Measurements from ENCODE around the gene MAP9.
"Not testable (repeated sequence)": the region's sequence is repeated elsewhere in the genome, so short reads cannot be mapped to it uniquely, and the experiment has no call there.

Gene MAP9

GRCh38 chr4:155371432-155372043, 5.2 kb downstream of the MAP9 start:
- peak; percentile 55 for DNase-seq
- in situ Hi-C loops (cut with MboI; ENCODE audit: low pct_unique_long_range_greater_than_20kb, low sequenced_read_pairs), result no loop called here

- no peak for DNase-seq
- in situ Hi-C loops (cut with MboI; ENCODE audit: low pct_unique_long_range_greater_than_20kb, low sequenced_read_pairs), result no loop called here
Measured at GRCh38 chr4:155367608-155368007, 9.2 kb downstream of the MAP9 start.

GRCh38 chr4:155353923-155354540, 22.7 kb downstream of the MAP9 start:
- peak; percentile 59 for DNase-seq
- in situ Hi-C loops (cut with MboI; ENCODE audit: low pct_unique_long_range_greater_than_20kb, low sequenced_read_pairs), result no loop called here

- in situ Hi-C loops (cut with MboI; ENCODE audit: low pct_unique_long_range_greater_than_20kb, low sequenced_read_pairs), result no loop called here
Measured at GRCh38 chr4:155342142-155342541, 34.6 kb downstream of the MAP9 start.

GRCh38 chr4:155339999-155340398, 36.8 kb downstream of the MAP9 start:
- in situ Hi-C loops (cut with MboI; ENCODE audit: low pct_unique_long_range_greater_than_20kb, low sequenced_read_pairs), result no loop called here
- no peak for DNase-seq

More at GRCh38 chr4:155342142-155342541, 34.6 kb downstream of the MAP9 start:
- no peak for DNase-seq

- DNase-seq, result no peak
- in situ Hi-C loops (cut with MboI; ENCODE audit: low pct_unique_long_range_greater_than_20kb, low sequenced_read_pairs), result no loop called here
Measured at GRCh38 chr4:155339588-155339987, 37.2 kb downstream of the MAP9 start.

GRCh38 chr4:155338196-155338595, 38.6 kb downstream of the MAP9 start:
- in situ Hi-C loops (cut with MboI; ENCODE audit: low pct_unique_long_range_greater_than_20kb, low sequenced_read_pairs), result no loop called here
- DNase-seq, result no peak

- DNase-seq, result no peak
- in situ Hi-C loops (cut with MboI; ENCODE audit: low pct_unique_long_range_greater_than_20kb, low sequenced_read_pairs), result no loop called here
Measured at GRCh38 chr4:155336242-155336641, 40.5 kb downstream of the MAP9 start.

- in situ Hi-C loops (cut with MboI; ENCODE audit: low pct_unique_long_range_greater_than_20kb, low sequenced_read_pairs), result no loop called here
- no peak for DNase-seq
Measured at GRCh38 chr4:155331478-155331877, 45.3 kb downstream of the MAP9 start.

GRCh38 chr4:155322782-155323181, 54.0 kb downstream of the MAP9 start:
- in situ Hi-C loops (cut with MboI; ENCODE audit: low pct_unique_long_range_greater_than_20kb, low sequenced_read_pairs), result no loop called here
- DNase-seq, result no peak

GRCh38 chr4:155321006-155321405, 55.8 kb downstream of the MAP9 start:
- no peak for DNase-seq
- in situ Hi-C loops (cut with MboI; ENCODE audit: low pct_unique_long_range_greater_than_20kb, low sequenced_read_pairs), result no loop called here

- in situ Hi-C loops (cut with MboI; ENCODE audit: low pct_unique_long_range_greater_than_20kb, low sequenced_read_pairs), result no loop called here
- no peak for DNase-seq
Measured at GRCh38 chr4:155319516-155319915, 57.2 kb downstream of the MAP9 start.

GRCh38 chr4:155312027-155312426, 64.7 kb downstream of the MAP9 start:
- DNase-seq; in situ Hi-C loops (cut with MboI; ENCODE audit: low pct_unique_long_range_greater_than_20kb, low sequenced_read_pairs): not testable (repeated sequence)

GRCh38 chr4:155307731-155308277, 69.0 kb downstream of the MAP9 start:
- no peak for DNase-seq
- in situ Hi-C loops (cut with MboI; ENCODE audit: low pct_unique_long_range_greater_than_20kb, low sequenced_read_pairs), result no loop called here

- in situ Hi-C loops (cut with MboI; ENCODE audit: low pct_unique_long_range_greater_than_20kb, low sequenced_read_pairs), result no loop called here
- DNase-seq, result no peak
Measured at GRCh38 chr4:155305619-155306018, 71.1 kb downstream of the MAP9 start.

GRCh38 chr4:155304375-155304774, 72.4 kb downstream of the MAP9 start:
- in situ Hi-C loops (cut with MboI; ENCODE audit: low pct_unique_long_range_greater_than_20kb, low sequenced_read_pairs), result no loop called here
- DNase-seq, result peak; percentile 2

GRCh38 chr4:155299103-155299502, 77.7 kb downstream of the MAP9 start:
- DNase-seq, result no peak
- in situ Hi-C loops (cut with MboI; ENCODE audit: low pct_unique_long_range_greater_than_20kb, low sequenced_read_pairs), result no loop called here

All from KBM-7 (cell line).